DOHH2 (cell line): ENCODE measurements around the gene UBE2H.

Source experiments
- EZH2phosphoT487 ChIP-seq: fragments of 200-600 bp; sonication (generic); IDR thresholded peaks from 2 replicates; pipeline ENCODE4 v1.6.1; 2017; ENCODE audit warnings: borderline replicate concordance, mild to moderate bottlenecking, antibody characterized with exemption, low read length, moderate library complexity, mixed read lengths
- TF ChIP-seq, protein P1 (sequence below): fragments of 200-600 bp; sonication (generic); IDR thresholded peaks from one replicate; pipeline ENCODE4 v1.5.1; 2014; ENCODE audit warnings: antibody characterized with exemption, mild to moderate bottlenecking, low read depth, low read length; ENCODE audit not compliant: poor library complexity, severe bottlenecking

DNA sequence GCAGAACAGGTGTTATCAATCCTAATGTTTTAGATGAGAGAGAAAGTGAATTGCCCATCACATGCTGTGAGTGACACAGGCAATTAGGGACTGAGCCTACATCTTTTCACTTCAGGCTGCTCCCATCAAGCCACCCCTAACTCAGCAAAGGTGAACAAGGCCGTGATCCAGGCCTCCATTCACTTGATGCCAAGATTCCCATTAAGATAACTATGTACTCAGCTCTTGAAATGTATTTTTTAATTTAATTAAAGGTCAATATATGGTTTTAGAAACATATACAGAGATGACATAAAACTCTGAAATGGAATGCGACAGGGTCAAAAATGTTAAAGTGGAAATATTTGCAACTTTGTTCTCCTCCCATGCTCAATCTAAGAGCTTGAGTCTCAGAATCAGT is 27.9 kb upstream of the UBE2H start:
- TF ChIP-seq, protein P1, sequence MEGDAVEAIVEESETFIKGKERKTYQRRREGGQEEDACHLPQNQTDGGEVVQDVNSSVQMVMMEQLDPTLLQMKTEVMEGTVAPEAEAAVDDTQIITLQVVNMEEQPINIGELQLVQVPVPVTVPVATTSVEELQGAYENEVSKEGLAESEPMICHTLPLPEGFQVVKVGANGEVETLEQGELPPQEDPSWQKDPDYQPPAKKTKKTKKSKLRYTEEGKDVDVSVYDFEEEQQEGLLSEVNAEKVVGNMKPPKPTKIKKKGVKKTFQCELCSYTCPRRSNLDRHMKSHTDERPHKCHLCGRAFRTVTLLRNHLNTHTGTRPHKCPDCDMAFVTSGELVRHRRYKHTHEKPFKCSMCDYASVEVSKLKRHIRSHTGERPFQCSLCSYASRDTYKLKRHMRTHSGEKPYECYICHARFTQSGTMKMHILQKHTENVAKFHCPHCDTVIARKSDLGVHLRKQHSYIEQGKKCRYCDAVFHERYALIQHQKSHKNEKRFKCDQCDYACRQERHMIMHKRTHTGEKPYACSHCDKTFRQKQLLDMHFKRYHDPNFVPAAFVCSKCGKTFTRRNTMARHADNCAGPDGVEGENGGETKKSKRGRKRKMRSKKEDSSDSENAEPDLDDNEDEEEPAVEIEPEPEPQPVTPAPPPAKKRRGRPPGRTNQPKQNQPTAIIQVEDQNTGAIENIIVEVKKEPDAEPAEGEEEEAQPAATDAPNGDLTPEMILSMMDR = no peak
- no peak for TF ChIP-seq EZH2phosphoT487
